Ishikawa (cell line): ENCODE data around the gene SDHB.

Experiments used
- CEBPB ChIP-seq: IDR thresholded peaks from 2 replicates; pipeline ENCODE4 v1.6.1; 2012
- CREB1 ChIP-seq: IDR thresholded peaks from 2 replicates; pipeline ENCODE4 v1.6.1; 2012; ENCODE audit warnings: low read depth
- EGR1 ChIP-seq: IDR thresholded peaks from 2 replicates; pipeline ENCODE4 v1.6.1; 2012
- EP300 ChIP-seq: IDR thresholded peaks from 2 replicates; pipeline ENCODE4 v1.6.1; 2012; ENCODE audit warnings: borderline replicate concordance
- FOXM1 ChIP-seq: IDR thresholded peaks from 2 replicates; pipeline ENCODE4 v1.6.1; 2012; ENCODE audit warnings: low read depth, borderline replicate concordance
- MAX ChIP-seq: IDR thresholded peaks from 2 replicates; pipeline ENCODE4 v1.6.1; 2012
- NFIC ChIP-seq: IDR thresholded peaks from 2 replicates; pipeline ENCODE4 v1.6.1; 2012
- RAD21 ChIP-seq: IDR thresholded peaks from 2 replicates; pipeline ENCODE4 v1.6.1; 2012; ENCODE audit warnings: low read depth
- TAF1 ChIP-seq: IDR thresholded peaks from 2 replicates; pipeline ENCODE4 v1.6.1; 2012; ENCODE audit warnings: low read depth, mild to moderate bottlenecking
- TCF12 ChIP-seq: IDR thresholded peaks from 2 replicates; pipeline ENCODE4 v1.6.1; 2012; ENCODE audit warnings: low read depth
- TEAD4 ChIP-seq: IDR thresholded peaks from 2 replicates; pipeline ENCODE4 v1.6.1; 2012
- YY1 ChIP-seq: IDR thresholded peaks from 2 replicates; pipeline ENCODE4 v1.6.1; 2012; ENCODE audit warnings: low read depth
- ZBTB7A ChIP-seq: IDR thresholded peaks from 2 replicates; pipeline ENCODE4 v1.6.1; 2012; ENCODE audit warnings: low read depth
- TF ChIP-seq, protein P1 (sequence below): IDR thresholded peaks from 2 replicates; pipeline ENCODE4 v1.6.1; 2012; ENCODE audit warnings: low read depth, mild to moderate bottlenecking
- TF ChIP-seq, protein P2 (sequence below): IDR thresholded peaks from 2 replicates; pipeline ENCODE4 v1.6.1; 2012

The SDHB gene

GRCh38 chr1:17099616-17100340 lies 45.9 kb upstream of the SDHB start:
- TF ChIP-seq TAF1: no peak
- TF ChIP-seq, protein P1, sequence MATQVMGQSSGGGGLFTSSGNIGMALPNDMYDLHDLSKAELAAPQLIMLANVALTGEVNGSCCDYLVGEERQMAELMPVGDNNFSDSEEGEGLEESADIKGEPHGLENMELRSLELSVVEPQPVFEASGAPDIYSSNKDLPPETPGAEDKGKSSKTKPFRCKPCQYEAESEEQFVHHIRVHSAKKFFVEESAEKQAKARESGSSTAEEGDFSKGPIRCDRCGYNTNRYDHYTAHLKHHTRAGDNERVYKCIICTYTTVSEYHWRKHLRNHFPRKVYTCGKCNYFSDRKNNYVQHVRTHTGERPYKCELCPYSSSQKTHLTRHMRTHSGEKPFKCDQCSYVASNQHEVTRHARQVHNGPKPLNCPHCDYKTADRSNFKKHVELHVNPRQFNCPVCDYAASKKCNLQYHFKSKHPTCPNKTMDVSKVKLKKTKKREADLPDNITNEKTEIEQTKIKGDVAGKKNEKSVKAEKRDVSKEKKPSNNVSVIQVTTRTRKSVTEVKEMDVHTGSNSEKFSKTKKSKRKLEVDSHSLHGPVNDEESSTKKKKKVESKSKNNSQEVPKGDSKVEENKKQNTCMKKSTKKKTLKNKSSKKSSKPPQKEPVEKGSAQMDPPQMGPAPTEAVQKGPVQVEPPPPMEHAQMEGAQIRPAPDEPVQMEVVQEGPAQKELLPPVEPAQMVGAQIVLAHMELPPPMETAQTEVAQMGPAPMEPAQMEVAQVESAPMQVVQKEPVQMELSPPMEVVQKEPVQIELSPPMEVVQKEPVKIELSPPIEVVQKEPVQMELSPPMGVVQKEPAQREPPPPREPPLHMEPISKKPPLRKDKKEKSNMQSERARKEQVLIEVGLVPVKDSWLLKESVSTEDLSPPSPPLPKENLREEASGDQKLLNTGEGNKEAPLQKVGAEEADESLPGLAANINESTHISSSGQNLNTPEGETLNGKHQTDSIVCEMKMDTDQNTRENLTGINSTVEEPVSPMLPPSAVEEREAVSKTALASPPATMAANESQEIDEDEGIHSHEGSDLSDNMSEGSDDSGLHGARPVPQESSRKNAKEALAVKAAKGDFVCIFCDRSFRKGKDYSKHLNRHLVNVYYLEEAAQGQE: no peak
- TF ChIP-seq EGR1: no peak
- TF ChIP-seq YY1: no peak
- TF ChIP-seq CREB1: no peak
- TF ChIP-seq EP300: no peak
- TF ChIP-seq TEAD4: no peak
- no peak for TF ChIP-seq ZBTB7A
- TF ChIP-seq CEBPB: no peak
- TF ChIP-seq, protein P2, sequence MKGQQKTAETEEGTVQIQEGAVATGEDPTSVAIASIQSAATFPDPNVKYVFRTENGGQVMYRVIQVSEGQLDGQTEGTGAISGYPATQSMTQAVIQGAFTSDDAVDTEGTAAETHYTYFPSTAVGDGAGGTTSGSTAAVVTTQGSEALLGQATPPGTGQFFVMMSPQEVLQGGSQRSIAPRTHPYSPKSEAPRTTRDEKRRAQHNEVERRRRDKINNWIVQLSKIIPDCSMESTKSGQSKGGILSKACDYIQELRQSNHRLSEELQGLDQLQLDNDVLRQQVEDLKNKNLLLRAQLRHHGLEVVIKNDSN: no peak
- no peak for TF ChIP-seq MAX
- no peak for TF ChIP-seq FOXM1
- no peak for TF ChIP-seq RAD21
- no peak for TF ChIP-seq TCF12
- TF ChIP-seq NFIC: no peak

GRCh38 chr1:17098446-17099317 lies 44.9 kb upstream of the SDHB start:
- no peak for TF ChIP-seq YY1
- 0 out of 2 replicates have a peak, but pooled peaks have one; percentile 8 for TF ChIP-seq CEBPB

GRCh38 chr1:17097787-17098186 lies 44.0 kb upstream of the SDHB start:
- TF ChIP-seq YY1: no peak
- no peak for TF ChIP-seq EP300
- TF ChIP-seq CEBPB: no peak

GRCh38 chr1:17097147-17097546 lies 43.3 kb upstream of the SDHB start:
- TF ChIP-seq NFIC: no peak
- TF ChIP-seq, protein P2: no peak
- no peak for TF ChIP-seq TCF12
- TF ChIP-seq, protein P1: no peak

- TF ChIP-seq, protein P2: no peak
- TF ChIP-seq TCF12: no peak
- TF ChIP-seq YY1: no peak
- TF ChIP-seq, protein P1: no peak
- no peak for TF ChIP-seq RAD21
- TF ChIP-seq CREB1: no peak
- TF ChIP-seq EGR1: no peak
- TF ChIP-seq NFIC: no peak
- TF ChIP-seq TEAD4: no peak
- TF ChIP-seq MAX: no peak
- no peak for TF ChIP-seq FOXM1
- no peak for TF ChIP-seq TAF1
- TF ChIP-seq CEBPB: no peak
- TF ChIP-seq ZBTB7A: no peak
- no peak for TF ChIP-seq EP300
Observed at GRCh38 chr1:17096584-17096983, 42.8 kb upstream of the SDHB start.
